CD4-positive, alpha-beta T cell treated with Interferon alpha-2 for 1 hour (primary cell): ENCODE data around the gene SDR39U1.

Source experiments
- DNase-seq, 2 donors: peaks; one replicate each; pipeline ENCODE4 v3.0.0-alpha.2; 2020 to 2022

Gene SDR39U1

DNA sequence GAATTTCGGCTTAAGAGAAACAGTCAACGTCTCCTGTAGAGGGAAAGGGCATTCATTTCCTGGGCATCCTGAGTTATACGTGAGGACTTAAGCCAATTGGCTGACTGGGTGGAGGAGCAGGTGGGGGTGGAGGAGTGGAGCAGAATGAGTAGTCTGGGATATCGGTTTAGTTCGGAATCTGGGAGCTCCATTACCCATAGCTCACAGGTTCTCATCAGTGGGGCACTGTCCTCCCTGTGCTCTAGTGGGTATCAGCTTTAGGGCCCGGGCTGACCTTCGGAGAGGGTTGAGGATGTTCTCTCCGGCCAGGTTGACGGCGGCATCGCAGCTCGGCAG is 704 bp downstream of the SDR39U1 start:
- DNase-seq: no peak

DNA sequence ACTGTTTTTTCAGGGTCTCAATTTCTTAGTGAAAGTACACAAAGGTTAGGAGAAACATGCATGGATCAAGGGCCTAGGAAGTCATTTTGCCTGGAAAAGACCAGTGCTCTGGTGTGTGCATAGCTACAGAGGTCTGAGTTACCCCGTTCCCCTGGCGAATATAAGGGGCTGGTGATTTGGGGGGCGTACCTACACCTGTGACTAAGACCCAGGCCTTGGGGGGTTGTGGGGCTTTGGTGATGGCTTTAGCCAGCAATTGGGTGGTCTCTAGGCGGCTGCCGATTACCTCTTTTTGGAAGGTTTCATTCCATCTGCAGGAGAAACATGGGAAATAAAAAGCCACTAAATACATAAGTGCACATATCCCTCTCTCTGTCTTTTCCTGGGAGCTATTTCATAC is 1.1 kb downstream of the SDR39U1 start:
- DNase-seq: no peak

DNA sequence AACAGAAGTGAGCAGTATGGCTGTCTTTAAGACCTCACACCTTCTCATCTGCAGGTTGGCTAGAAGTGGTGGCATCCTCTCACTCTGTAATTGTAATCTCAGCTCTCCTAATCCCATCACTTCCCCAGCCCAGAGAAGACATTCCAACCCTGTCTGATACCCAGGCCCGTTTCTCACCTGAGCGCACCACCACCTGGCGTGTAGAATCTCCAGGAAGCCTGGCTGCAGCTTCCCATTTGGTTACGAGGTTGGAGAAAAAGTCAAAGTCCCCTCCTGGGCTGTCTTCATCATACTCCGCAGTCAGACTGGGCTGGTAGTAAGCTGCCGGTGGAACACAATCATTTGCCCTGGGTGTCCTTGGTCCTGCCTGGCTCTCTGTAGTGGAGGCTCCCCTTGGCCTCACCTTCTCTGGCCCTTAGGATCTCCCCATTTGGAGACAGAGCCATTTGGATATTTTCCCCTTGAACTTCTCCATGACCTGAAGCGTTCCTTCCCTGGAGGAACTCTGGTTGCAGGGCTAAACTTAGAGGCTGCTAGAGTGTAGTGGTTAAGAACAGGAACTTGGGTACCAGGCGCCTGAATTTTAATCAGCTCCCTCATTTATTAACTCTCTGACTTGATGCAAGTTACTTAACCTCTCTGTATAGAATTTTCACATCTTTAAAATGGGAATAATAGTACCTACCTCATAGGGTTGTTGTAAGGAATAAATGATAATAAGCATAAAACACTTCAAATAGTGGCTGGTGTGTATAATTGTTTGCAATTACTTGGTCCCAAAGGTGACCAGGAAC is 1.8 kb downstream of the SDR39U1 start:
- no peak for DNase-seq

DNA sequence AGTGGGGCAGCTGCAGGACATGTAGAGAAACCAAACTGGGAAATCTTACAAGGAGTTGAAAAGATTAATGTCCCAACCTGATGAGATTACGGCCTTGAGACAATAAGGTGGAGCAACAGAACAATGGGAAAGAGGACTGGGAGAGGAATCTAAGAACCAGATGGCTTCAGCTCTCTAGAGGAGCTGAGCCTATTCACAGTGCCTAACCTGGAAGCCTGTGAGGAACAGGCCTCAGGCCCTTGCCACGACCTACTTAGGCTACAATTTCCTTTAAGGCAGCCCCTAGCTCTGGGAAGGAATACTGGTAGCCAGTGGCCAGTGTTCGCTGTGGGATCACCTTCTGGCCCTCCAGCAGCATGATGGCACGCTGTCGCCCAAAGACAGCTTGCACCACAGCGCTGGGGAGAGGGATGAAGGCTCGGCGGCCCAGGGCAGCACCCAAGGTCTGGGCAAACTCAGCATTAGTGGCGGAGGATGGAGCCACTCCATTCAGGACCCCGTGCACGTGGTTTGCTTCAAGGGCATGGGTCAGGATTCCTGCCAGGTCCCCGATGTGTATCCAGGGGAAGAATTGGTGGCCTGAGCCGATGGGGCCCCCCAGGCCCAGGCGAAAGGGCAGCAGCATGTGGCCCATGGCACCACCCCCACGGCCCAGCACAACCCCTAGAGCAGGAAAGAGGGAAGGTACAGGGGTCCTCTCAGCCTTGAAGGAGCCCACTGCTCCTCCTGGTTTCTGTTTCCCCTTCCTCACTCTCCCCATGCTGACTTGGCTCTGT is 2.6 kb downstream of the SDR39U1 start:
- DNase-seq: no peak

DNA sequence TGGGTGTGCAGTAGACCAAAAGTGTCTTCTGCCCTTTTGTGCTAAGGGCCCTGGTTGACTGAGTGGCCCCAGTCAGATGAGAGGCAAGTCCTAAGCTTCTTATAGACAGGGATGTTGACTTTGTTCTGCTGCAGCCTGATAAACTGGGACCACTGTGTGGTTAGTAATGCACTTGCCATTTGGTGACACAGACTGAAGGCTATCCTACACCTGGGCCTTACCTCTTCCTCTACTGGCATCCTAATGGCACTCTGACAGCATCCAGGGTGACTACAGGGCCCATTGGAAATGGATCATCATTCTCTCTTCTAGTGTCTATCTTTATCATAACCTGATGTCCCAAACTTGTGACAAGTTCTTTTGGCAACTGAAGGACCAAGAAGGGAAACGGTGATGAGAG is 3.3 kb downstream of the SDR39U1 start:
- DNase-seq: no peak

DNA sequence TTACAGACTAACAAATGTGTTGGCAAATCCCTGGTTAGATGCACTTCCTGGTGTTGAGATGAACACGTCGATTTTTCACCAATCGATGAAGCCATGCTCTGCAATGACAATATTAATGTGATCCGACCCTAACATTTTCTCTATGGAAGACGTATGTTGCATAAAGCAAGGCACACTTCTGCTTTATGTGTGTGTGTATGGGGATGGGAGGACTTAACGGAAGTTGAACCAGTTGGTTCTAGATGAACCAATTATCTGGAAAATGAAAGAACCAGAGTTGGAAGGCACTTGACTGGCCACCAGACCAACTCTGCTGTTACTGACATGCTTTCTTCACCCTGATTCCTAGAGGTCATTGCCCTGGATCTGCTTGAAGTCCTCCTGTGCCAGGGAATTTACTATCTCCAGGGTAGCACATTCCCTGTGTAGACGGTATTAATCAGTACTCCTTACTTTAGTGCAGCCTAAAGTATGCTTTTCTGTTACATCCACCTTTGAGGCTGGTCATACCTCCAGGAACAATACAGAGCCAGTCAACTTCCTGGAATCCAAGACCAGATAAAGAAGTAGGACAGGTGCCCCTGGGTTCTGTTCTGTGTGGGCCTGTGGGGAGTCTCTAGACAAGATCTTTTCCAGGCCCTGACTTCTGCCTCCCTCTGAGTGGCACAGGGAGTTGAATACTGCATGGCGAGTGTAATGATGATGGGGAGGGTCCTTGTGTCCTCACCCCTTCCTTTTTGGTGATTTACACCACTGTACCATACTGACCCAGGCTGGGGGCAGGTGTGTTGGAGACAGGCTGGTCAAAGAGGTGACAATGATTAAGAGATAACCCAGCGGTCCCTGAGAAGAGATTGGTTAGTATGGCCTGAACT is 4.1 kb downstream of the SDR39U1 start:
- no peak for DNase-seq

DNA sequence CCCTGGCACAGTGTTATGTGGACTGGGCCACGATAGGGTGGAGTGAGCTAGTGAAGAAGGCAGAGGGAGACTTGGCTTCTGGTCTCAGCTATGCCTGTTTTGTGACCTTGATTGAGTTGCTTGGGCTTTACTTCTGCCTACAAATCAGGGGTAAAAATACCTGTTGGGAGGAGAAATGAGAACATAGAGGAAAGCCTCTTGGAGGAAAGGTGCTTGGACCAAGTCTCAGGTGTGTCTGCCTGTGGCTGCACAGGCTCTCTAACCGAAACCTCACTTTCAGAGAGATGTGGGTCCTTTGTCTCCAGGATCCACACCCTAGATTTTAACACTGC is 4.9 kb downstream of the SDR39U1 start:
- no peak for DNase-seq

DNA sequence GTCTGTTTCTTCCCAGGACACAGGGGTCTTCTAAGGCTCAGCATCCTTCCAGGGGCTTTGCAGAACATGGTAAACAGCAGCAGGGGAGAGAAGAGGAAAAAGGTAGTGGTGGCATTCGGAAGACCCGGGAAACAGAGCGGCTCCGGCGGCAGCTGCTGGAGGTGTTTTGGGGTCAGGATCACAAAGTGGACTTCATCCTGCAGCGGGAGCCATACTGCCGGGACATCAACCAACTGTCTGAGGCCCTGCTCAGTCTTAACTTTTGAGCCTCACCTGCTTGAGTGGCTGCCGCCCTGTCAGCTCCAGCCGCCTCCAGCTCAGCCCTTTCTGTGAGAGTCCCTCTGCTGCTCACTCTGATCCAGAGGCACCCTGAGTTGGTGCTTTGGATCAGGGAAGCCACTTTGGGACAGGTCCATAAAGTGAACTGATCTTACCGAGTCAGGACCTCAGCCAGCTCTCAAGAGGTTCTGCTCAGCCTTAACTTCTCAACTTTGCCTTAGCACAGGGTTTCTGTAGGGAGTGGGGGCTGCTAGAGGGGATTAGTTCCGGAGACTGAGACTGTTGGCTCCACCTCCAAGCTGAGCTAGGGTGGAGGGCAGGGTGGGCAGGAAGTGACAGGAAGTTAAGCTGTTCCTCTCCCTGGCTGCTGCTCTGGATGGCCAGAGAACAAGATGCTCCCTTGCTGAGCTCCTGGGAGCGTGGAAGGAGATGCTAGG is 5.4 kb downstream of the SDR39U1 start:
- no peak for DNase-seq

DNA sequence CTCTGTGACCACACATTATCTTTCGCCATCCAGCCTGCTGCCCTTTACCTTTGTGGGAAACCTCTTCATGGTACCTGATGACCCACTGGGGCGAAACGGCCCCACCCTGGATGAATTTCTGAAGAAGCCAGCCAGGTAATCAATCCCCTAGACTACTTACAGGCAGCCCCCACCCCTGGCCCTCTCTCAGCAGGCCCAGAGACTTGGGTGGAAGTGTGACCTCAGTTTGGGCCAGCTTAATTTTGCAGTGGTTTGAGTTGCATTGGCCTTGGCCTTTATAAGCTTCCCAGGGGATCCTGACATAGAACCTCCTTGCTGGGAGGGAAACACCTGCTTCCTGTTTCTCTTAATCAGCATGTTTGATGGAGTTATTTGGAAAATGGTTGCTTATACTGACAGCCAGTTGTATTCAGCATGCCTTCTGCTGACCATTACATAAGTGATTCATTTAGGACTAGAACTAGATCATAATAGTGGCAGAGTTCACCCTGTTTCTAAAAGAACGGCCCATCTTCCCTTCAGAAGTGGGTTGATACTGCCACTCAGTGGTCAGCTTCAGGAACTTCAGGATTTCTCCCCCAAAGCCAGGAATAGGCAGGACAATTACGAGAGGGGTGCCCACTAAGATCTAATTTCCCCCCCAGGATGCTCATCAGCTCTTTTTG is 6.1 kb downstream of the SDR39U1 start:
- peak; percentile 49 to 75 for DNase-seq

DNA sequence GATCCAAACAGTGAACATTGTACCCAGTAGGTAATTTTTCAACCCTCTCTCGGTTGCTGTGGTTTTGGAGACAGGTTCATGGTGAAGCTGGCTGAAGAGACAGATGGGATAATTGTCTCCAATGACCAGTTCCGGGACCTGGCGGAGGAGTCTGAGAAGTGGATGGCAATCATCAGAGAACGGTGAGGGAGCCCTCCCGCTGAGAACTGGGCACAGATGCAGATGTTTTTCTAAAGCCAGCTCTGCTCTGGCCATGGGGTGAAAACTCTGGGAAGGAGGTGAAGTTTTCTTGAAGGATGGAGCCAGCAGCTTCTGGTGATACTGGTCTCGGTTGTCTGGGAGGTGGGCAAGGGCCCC is 6.6 kb downstream of the SDR39U1 start:
- no peak for DNase-seq

DNA sequence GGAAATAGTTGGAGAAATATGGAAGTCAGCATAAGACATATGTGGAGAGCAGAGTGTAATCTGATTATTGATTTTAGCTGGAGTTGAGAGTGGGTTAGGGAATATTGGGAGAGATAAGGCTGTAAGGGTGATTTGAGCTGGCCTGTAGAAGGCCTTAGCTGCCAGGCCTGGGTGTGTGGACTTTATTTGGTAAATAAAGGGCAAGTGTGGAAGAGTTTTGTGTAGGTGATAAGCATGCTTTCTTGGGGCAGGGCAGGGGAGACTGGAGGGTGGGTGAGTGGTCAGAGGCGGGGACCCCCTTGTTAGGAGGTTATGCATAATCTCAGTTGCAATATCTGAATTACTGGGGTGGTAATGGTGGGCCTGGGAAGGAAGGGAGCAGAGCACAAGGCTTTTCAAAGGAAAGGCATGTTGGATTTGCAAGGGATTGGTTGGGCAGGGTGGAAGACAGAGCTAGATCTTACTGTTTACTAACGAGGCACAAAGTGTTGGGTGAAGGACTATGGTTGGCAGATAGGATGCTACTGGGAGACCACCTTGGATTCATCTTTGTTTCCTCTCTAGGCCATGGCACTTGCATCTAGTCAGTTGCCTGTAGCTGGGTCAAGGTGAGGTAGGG is 7.3 kb downstream of the SDR39U1 start:
- DNase-seq: no peak

DNA sequence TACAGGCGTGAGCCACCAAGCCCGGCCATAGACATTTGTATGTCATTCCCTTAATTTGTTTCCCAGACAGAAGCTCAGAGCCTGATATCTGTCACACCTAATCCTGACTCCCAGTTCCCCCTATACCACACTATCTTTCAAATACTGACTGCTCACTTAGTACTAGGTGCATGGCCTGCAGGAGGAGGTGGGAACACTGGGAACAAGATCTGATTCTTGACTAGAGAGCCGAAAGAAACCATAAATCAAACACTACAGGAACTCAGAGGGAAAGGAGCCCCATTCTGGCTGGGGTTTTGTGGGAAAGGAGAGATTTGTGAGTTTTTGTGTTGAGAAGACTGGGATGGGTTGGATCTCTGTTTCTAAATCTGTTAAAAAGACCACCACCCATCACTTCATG is 7.9 kb downstream of the SDR39U1 start:
- DNase-seq: no peak

DNA sequence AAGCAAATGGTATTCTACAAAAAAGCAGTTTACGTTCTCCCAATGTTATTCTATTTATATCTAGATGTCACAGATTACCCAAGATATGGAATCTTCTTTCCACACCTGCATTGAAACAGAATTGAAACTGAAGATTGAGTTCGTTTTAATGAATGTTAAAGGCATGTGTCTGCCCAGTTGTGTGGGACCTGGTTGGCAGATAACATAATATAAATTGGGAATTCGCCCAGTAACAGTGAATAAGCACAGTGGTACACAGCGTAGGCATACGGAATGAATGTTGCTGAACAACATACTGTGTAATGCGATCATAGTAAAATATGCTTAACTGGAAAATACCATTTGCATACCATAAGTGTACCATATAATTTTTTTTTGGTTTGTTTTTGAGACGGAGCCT is 8.5 kb downstream of the SDR39U1 start:
- DNase-seq: no peak

DNA sequence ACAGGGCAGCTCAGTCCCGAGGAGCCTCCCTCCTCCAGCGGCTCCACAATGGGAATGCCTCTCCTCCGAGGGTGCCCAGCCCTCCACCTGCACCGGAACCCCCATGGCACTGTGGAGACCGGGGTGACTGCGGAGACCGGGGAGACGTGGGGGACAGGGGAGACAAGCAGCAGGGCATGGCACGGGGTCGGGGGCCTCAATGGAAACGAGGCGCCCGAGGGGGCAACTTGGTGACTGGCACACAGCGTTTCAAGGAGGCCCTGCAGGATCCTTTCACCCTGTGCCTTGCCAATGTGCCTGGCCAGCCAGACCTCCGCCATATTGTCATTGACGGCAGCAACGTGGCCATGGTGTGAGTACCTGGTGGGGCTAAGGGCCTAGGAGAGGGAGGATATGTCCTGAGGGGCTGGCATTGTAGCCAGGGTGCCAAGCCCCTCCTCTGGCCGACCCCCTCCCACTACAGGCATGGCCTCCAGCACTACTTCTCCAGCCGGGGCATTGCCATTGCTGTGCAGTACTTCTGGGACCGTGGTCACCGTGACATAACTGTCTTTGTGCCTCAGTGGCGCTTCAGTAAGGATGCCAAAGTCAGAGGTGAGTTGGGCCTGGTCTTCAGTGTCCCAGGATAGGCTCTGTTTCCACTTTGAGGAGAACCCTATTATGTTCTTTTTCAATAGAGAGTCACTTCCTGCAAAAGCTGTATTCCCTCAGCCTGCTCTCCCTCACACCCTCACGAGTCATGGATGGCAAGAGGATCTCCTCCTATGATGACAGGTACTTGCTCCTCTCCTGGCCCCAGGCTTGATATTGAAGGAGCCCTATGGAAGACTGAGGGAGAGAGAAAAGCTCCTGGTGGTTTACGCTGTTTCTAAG is 10.1 kb downstream of the SDR39U1 start:
- no peak for DNase-seq

DNA sequence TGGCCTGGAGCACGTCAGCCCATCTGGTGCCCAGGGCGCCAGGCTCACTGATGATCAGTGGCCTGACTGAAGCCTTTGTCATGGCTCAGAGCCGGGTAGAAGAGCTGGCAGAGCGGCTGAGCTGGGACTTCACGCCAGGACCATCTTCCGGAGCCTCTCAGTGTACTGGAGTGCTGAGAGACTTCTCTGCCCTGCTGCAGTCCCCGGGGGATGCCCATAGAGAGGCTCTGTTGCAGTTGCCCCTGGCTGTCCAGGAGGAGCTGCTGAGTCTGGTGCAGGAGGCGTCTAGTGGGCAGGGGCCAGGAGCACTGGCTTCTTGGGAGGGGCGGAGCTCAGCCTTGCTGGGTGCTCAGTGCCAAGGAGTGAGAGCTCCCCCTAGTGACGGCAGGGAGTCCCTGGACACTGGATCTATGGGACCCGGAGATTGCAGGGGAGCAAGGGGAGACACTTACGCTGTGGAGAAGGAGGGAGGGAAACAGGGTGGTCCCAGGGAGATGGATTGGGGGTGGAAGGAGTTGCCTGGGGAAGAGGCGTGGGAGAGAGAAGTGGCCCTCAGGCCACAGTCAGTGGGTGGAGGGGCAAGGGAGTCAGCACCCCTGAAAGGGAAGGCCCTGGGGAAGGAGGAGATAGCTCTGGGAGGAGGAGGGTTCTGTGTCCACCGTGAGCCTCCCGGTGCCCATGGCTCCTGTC is 10.9 kb downstream of the SDR39U1 start:
- DNase-seq: peak; percentile 90 to 93

DNA sequence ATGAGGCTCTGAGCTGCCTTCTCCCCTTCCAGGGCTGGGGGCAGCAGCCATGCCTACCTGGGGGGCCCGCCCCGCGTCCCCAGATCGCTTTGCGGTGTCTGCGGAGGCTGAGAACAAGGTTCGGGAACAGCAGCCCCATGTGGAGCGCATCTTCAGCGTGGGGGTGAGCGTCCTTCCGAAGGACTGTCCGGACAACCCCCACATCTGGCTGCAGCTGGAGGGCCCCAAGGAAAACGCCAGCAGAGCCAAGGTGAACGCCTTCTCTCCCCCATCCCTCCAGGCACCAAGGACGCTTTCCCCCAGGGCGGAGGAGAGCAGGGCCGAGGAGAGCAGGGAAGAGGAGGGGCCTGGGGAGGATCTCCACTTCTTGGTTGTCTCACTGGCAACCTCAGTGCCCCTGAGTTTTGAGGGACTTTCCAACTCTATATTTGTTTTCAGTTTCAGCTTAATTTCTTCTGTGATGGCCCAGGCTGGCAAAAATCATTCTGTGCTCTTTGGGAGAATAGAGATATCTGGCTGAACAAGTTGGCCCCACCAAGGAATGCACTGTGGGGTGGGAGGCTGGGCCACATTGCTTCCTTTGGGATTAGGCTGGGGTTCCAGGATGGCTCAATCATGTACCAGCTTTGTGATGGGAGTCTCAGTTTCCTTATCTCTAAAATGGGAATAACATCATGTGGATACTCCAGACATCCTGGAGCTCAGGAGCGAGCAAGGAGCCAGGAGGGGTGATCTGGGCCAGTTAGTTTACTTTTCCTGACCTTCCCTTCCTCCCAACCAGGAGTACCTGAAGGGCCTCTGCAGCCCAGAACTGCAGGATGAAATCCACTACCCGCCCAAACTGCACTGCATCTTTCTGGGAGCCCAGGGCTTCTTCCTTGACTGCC is 11.7 kb downstream of the SDR39U1 start:
- peak; percentile 74 for DNase-seq

DNA sequence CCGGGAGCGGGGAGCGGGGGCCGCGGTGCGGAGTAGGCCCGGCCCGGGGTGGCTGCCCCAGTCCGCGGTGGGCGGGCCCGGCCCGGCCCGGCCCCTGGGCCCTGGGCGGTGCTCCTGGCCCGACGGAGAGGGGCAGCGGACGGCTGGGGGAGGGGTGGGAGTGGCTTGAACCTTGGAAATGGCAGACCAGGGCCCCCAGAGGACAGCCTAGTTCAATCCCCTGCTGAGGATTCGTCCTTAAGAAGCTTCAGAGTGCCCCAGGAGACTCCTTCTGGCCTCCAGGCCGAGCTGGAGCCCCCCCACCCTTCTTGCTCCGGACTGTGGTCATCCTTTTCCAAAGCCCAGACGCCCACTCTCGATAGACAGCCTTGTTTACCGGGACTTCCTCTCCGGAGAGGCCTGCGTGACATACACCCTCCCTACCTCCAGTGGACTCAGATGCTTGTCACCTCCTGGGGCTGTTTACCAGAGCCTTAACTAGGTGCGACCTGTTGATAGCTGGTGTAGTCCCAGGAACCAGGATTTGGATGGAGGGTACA is 12.4 kb downstream of the SDR39U1 start:
- DNase-seq: peak; percentile 52 to 60

DNA sequence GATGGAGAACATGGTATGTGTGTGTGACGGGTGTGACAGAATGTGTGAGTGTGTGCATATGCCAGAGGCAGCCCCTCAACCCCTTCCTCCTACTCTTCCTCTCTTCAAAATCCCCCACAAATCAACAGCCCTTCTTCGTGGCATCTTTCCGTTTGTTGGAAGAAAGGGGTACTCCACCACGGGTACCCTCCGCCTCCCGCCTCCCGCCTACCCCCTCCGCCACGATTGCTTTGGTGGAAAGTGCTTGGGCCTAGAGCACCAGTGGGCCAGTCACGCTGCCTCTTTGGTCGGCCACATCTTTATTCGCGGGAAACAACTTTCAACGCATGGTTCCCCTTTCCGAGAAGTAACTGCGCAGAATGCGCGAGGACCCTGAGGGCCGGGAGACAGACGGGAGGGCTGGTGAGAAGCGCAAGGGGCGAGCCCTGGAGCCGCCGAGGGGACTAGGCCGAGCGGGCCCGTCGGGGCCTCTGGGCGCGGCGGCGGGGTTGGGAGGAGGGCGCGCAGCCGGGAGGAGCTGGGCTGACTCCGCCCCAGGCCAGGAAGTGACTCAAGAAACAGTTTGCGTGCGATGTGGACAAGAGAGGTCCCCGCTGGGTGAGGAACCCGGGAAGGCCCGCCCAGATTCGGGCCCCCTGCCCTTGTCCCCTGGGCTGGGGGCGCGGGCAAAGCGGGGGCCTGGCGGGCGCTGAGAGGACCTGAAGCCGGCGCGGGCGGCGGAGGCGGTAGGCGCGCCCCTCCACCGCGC is 13.0 kb downstream of the SDR39U1 start, which contains the start of the genes CBLN3 and KHNYN:
Gene CBLN3, minus strand, starts transcription at position 274 of the 748 bp plus-strand sequence. CDS start 614 bp downstream, outside the sequence.
Gene KHNYN, plus strand, starts transcription at position 560 of the 748 bp plus-strand sequence. CDS start 777 bp downstream, outside the sequence.
- peak; percentile 90 to 91 for DNase-seq
